Femur (tissue), 1 donor: Measurements from ENCODE around the gene DDX54.

ENCODE experiments used
- DNase-seq: peaks from one replicate; pipeline ENCODE4 v3.0.0-alpha.2; 2017

The DDX54 gene

DNA sequence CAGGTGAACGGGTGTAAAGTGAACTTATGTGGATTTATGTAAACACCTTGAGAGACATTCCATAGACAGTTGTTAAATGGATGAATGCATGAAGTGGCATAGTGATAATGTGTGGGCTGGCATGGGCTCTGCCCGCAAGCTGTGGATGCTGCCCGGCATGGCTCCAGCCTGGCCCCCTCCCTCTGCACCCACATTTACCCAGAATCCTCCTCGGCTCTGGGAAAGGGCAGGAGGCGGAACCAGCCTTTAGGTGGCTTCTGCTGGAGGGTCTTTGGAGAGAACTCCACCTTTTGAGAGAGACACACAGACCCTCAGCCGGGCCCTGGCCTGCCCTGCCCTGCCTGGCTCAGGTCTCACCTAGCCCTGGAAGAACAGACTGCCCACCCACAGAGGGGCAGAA, 68.4 kb downstream of the DDX54 start:
- no peak for DNase-seq

GRCh38 chr12:113115455-113116126, 69.7 kb downstream of the DDX54 start:
- no peak for DNase-seq

DNA sequence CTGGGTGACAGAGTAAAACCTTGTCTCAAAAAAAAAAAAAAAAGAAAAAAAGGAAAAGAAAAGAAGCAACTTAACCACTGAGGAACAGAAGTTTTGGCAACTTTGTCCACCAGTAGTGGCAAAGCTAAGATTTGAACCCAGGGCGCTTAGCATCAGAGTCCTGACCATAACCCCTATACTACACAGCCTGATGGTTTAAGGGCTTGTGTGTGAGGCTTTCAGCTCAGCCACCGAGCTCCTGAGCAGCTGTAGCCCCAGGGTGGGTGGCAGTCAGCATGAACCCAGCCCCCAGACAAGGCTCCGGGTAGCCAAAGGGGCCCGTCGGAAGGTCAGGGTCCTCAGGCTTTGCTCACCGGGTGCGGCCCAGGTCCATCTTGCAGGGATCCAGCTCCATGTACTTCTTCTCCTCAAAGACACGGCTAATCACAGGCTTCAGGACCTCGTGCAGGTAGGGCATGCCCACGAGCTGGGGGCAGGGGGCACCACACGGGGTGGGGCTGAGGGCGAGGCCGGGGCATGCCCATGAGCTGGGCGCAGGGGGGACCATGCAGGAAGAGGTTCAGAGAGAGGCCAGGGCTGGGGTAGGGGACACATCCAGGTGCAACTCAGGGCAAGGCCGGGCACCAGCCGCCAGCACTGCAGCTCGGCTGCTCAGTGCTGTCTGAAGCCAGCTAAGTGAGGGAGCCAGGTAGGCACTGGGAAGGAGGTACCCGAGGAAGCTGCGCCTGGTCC, 70.7 kb downstream of the DDX54 start:
- no peak for DNase-seq

DNA sequence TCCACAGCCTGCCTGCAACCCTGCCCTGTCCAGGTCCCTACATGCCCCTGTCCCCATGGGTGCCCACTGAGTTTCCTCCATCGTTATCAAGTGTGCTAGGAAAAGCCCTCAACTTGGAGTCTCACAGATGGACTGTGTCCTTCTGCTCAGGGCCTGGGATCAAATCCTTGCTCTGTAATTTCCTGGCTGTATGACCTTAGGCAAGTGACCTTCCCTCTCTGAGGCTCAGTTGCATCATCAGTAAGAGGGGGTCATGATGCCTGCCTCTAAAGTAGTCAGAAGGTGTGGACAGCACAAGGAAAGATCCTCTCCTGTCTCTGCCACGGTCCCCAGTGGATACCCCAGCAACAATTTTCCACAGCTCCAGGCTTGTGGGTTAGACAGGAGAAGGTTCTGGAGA, 71.9 kb downstream of the DDX54 start:
- DNase-seq = no peak

- DNase-seq = no peak
Observed at GRCh38 chr12:113112043-113112899, 73.0 kb downstream of the DDX54 start.

DNA sequence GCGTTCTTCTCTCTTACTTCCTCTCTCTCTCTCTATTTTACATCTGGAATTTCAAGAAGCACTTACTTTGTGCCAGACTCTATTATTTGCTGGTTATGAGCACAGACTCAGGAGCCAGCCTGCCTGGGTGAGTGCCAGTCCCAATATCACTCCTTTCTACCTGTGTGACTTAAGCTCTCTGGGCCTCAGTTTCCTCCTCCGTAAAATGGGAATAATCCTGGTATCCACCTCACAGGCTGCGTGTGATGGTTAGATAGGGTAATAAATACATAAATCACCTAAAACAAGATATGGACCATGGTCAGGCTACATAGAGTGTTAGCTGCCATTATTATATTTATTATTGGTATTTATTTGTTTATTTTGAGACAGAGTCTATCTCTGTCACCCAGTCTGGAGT, 74.0 kb downstream of the DDX54 start:
- no peak for DNase-seq

GRCh38 chr12:113109872-113110599, 75.2 kb downstream of the DDX54 start:
- no peak for DNase-seq

- no peak for DNase-seq
Observed at GRCh38 chr12:113109360-113109759, 75.9 kb downstream of the DDX54 start.

DNA sequence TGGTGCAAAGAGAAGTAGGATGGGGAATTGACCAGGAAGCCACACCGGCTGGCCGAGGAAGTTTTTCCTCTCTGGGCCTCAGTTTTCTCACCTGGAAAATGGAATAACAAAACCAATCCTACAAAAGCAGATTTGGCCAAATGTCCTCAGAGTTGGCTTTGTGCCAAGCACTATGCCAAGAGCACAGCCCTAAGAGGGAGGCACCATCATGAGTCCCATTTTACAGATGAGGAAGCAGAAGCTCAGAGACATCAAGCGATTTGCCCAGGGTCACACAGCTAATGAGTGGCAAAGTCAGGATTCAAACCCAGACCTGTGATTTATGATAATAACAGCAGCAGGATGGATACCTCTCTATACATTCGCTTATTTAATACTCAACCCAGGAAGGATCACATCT, 77.0 kb downstream of the DDX54 start:
- no peak for DNase-seq
